ENCODE measurements around the gene FAAP20.

Gene FAAP20

GRCh38 chr1:2177946-2178538, 16.5 kb downstream of the FAAP20 start:
- DNase-seq (ENCODE audit: low read depth in 2 of 2) = no peak

GRCh38 chr1:2177541-2177940, 17.0 kb downstream of the FAAP20 start:
- DNase-seq (ENCODE audit: low read depth in 2 of 2) = no peak

- DNase-seq (ENCODE audit: low read depth in 2 of 2) = no peak
These were observed 18.0 kb downstream of the FAAP20 start for GRCh38 chr1:2176615-2177014.

GRCh38 chr1:2175681-2176454, 18.7 kb downstream of the FAAP20 start:
- DNase-seq (ENCODE audit: low read depth in 2 of 2) = no peak

- DNase-seq (ENCODE audit: low read depth in 2 of 2) = no peak
These were observed 19.5 kb downstream of the FAAP20 start for GRCh38 chr1:2175055-2175414.

- no peak for DNase-seq (ENCODE audit: low read depth in 2 of 2)
These were observed 20.1 kb downstream of the FAAP20 start for GRCh38 chr1:2174348-2175054.

- DNase-seq (ENCODE audit: low read depth in 2 of 2) = no peak
These were observed 20.8 kb downstream of the FAAP20 start for GRCh38 chr1:2173546-2174347.

- DNase-seq (ENCODE audit: low read depth in 2 of 2) = no peak
These were observed 21.9 kb downstream of the FAAP20 start for GRCh38 chr1:2172551-2173146.

- DNase-seq (ENCODE audit: low read depth in 2 of 2) = no peak
These were observed 22.6 kb downstream of the FAAP20 start for GRCh38 chr1:2172012-2172411.

GRCh38 chr1:2170211-2170610, 24.4 kb downstream of the FAAP20 start:
- no peak for DNase-seq (ENCODE audit: low read depth in 2 of 2)

GRCh38 chr1:2169200-2169836, 25.3 kb downstream of the FAAP20 start:
- no peak for DNase-seq (ENCODE audit: low read depth in 2 of 2)

- DNase-seq (ENCODE audit: low read depth in 2 of 2) = no peak
These were observed 26.0 kb downstream of the FAAP20 start for GRCh38 chr1:2168535-2168934.

- DNase-seq (ENCODE audit: low read depth in 2 of 2) = no peak
These were observed 26.5 kb downstream of the FAAP20 start for GRCh38 chr1:2168090-2168489.

GRCh38 chr1:2166695-2167094, 27.9 kb downstream of the FAAP20 start:
- no peak for DNase-seq (ENCODE audit: low read depth in 2 of 2)

- DNase-seq (ENCODE audit: low read depth in 2 of 2) = no peak
These were observed 28.3 kb downstream of the FAAP20 start for GRCh38 chr1:2166254-2166653.

- DNase-seq (ENCODE audit: low read depth in 2 of 2) = no peak
These were observed 28.9 kb downstream of the FAAP20 start for GRCh38 chr1:2165646-2166045.

GRCh38 chr1:2163205-2163604, 31.4 kb downstream of the FAAP20 start:
- no peak for DNase-seq (ENCODE audit: low read depth in 2 of 2)

GRCh38 chr1:2160451-2161300, 33.9 kb downstream of the FAAP20 start:
- DNase-seq (ENCODE audit: low read depth in 2 of 2) = no peak

GRCh38 chr1:2159124-2159523, 35.4 kb downstream of the FAAP20 start:
- DNase-seq (ENCODE audit: low read depth in 2 of 2) = no peak

GRCh38 chr1:2158272-2158671, 36.3 kb downstream of the FAAP20 start:
- no peak for DNase-seq (ENCODE audit: low read depth in 2 of 2)

All from stimulated activated CD8-positive, alpha-beta memory T cell treated with anti-CD3 and anti-CD28 coated beads, Interleukin-15, amount 100 ng/mL, for 4 hours (primary cell).